HepG2 (cell line): ENCODE measurements around the gene MTA1. TPM values are rescaled to one million over a fixed set of nuclear protein-coding genes. Genes with fewer than 3 reads are reported as not detected.
A peak's percentile ranks its signal among the peaks of the same experiment; 100 is the strongest.

Source experiments
- ATAC-seq: fragments of 200-7000 bp; cut with Tn5 transposase; 3 replicates; pipeline ENCODE4 v1.9.1; 2020; ENCODE audit warnings: mild to moderate bottlenecking, moderate library complexity
- BruUV-seq: library from RNA; stranded (reverse); fragments of 400-500 nt; replicated peaks from 2 replicates; lab custom pipeline; 2021; lab: Mats Ljungman, UMichigan
- CTCF ChIA-PET: fragments of 300-600 bp; formaldehyde crosslinking; extraction: SDS; loops from one replicate; lab custom pipeline; 2021; ENCODE audit warnings: low total read pairs, inconsistent platforms, low intra/inter-chr PET ratio; lab: Yijun Ruan, JAX
- POLR2A ChIA-PET: fragments of 350-600 bp; sonication (Branson Sonifier 250); formaldehyde crosslinking; loops from one replicate; lab custom pipeline; 2020; ENCODE audit warnings: antibody characterized with exemption, inconsistent platforms; lab: Yijun Ruan, JAX
- DNase-seq: peaks from one replicate; pipeline ENCODE4 v3.0.0-alpha.2; 2015; ENCODE audit warnings: low spot score
- FAIRE-seq: peaks from 3 replicates; lab custom pipeline; 2011; peaks lifted over from hg19 to GRCh38; lab: Jason Lieb, UNC
- H2AFZ ChIP-seq: one replicate; pipeline ENCODE4 v1.6.1; 2011; ENCODE audit warnings: low read length, inconsistent platforms
- H3K27ac ChIP-seq: fragments of 300-600 bp; 3 replicates; pipeline ENCODE4 v1.8.0; 2011; ENCODE audit warnings: mixed run types, mild to moderate bottlenecking, mixed read lengths, low read length, inconsistent platforms; ENCODE audit not compliant: insufficient read depth; ENCODE audit errors: extremely low read length
- H3K27me3 ChIP-seq, 2 experiments: fragments of 200-600 bp in 1 of 2; 2 replicates in 1 of 2; 3 replicates in 1 of 2; pipeline versions ENCODE4 v1.6.0 to v1.8.0; 2011; ENCODE audit warnings: low read length in 2 of 2, mild to moderate bottlenecking in 2 of 2, moderate library complexity in 2 of 2, inconsistent platforms in 1 of 2; ENCODE audit not compliant: insufficient read depth in 2 of 2, control insufficient read depth in 1 of 2
- H3K36me3 ChIP-seq, 2 experiments: fragments of 200-600 bp in 1 of 2; replicated peaks in 1 of 2; 2 replicates in 1 of 2; 3 replicates in 1 of 2; pipeline versions ENCODE4 v1.5.1 to v1.8.0; 2011; ENCODE audit warnings: low read length in 2 of 2, inconsistent platforms in 1 of 2; ENCODE audit not compliant: insufficient read depth in 2 of 2, control insufficient read depth in 1 of 2
- H3K4me1 ChIP-seq: 2 replicates; pipeline ENCODE4 v1.5.1; 2012; ENCODE audit warnings: low read length, inconsistent platforms; ENCODE audit not compliant: insufficient read depth
- H3K4me2 ChIP-seq: 2 replicates; pipeline ENCODE4 v1.6.0; 2011; ENCODE audit warnings: low read depth, low read length, inconsistent platforms
- H3K4me3 ChIP-seq, 3 experiments: fragments of 200-600 bp in 1 of 3; sonication (generic), shearing (Covaris generic) in 1 of 3; replicated peaks in 1 of 3; 2 replicates each; pipeline ENCODE4 v1.5.1; 2011 to 2016; ENCODE audit warnings: low read length in 3 of 3, inconsistent platforms in 2 of 3, low read depth in 2 of 3, mild to moderate bottlenecking in 2 of 3, control low read depth in 1 of 3, mixed read lengths in 1 of 3; ENCODE audit not compliant: insufficient read depth in 1 of 3
- H3K79me2 ChIP-seq: one replicate; pipeline ENCODE4 v1.6.1; 2011; ENCODE audit warnings: low read length, inconsistent platforms; ENCODE audit not compliant: insufficient read depth
- H3K9ac ChIP-seq: 2 replicates; pipeline ENCODE4 v1.6.0; 2011; ENCODE audit warnings: mild to moderate bottlenecking, low read depth, low read length, inconsistent platforms; ENCODE audit not compliant: insufficient read depth
- H3K9me3 ChIP-seq: 2 replicates; pipeline ENCODE4 v1.5.1; 2012; ENCODE audit warnings: mild to moderate bottlenecking, low read length
- H4K20me1 ChIP-seq: 2 replicates; pipeline ENCODE4 v1.6.0; 2011; ENCODE audit warnings: inconsistent platforms, mild to moderate bottlenecking, low read length, moderate library complexity; ENCODE audit not compliant: insufficient read depth
- AGO2 ChIP-seq: fragments of 200-400 bp; formaldehyde crosslinking; optimal IDR thresholded peaks from 2 replicates; pipeline ENCODE3; 2017; ENCODE audit warnings: mild to moderate bottlenecking, low read depth, low read length, moderate library complexity
- MXD4 ChIP-seq: IDR thresholded peaks from 2 replicates; pipeline ENCODE4 v1.6.1; 2016; ENCODE audit warnings: mild to moderate bottlenecking, missing biosample characterization, missing genetic modification reagents
- NAIF1 ChIP-seq: sonication (generic); formaldehyde crosslinking; IDR thresholded peaks from 2 replicates; pipeline ENCODE4 v1.5.0; 2020; ENCODE audit warnings: mild to moderate bottlenecking, missing genetic modification reagents, borderline replicate concordance
- NFATC3 ChIP-seq: sonication (generic); formaldehyde crosslinking; IDR thresholded peaks from 2 replicates; pipeline ENCODE4 v1.5.1; 2020; ENCODE audit warnings: mild to moderate bottlenecking, missing genetic modification reagents
- ZMYM3 ChIP-seq: sonication (generic); formaldehyde crosslinking; IDR thresholded peaks from 2 replicates; pipeline ENCODE4 v1.5.1; 2020; ENCODE audit warnings: mild to moderate bottlenecking, missing genetic modification reagents
- ZNF780A ChIP-seq: sonication (generic); formaldehyde crosslinking; IDR thresholded peaks from 2 replicates; pipeline ENCODE4 v1.8.0; 2022; ENCODE audit warnings: mild to moderate bottlenecking, missing genetic modification reagents, moderate library complexity
- WGBS: methylation state at CpG from one replicate; pipeline ENCODE4 v1.1.6; 2017; ENCODE audit warnings: low lambda C conversion rate; 5-methylcytosine and 5-hydroxymethylcytosine counted together
- in situ Hi-C: cut with HindIII; loops from 2 replicates; pipeline ENCODE4 v1.10.0; 2017; ENCODE audit warnings: low pct_unique_long_range_greater_than_20kb; ENCODE audit not compliant: extremely low pct_ligation_motif_present
- intact Hi-C: fragments of 100-400 bp; cut with micrococcal nuclease; formaldehyde crosslinking; loops from one replicate; pipeline ENCODE4 v1.10.0; 2022; ENCODE audit not compliant: unreplicated experiment
- polyA plus RNA-seq, 8 experiments: library from polyadenylated mRNA; depleted of rRNA in 3 of 8; stranded (reverse) in 7 of 8; unstranded in 1 of 8; fragments of >200 nt; fragmentation: Illumina TruSeq in 4 of 8; extraction: Trizol in 4 of 8; gene quantifications; 2 replicates each; pipeline versions ENCODE4 v1.2.1 to v1.2.3, GENCODE V29; 2011 to 2016; ENCODE audit warnings: low read depth in 4 of 8, missing spikeins in 1 of 8, mixed read lengths in 1 of 8; ENCODE audit not compliant: insufficient read depth in 1 of 8
- total RNA-seq, 5 experiments: library from RNA; depleted of rRNA; stranded (reverse); fragments of >200 nt; fragmentation: Illumina TruSeq; extraction: Trizol; gene quantifications; 2 replicates each; pipeline ENCODE4 v1.2.3, GENCODE V29; 2016; ENCODE audit warnings: low read depth in 1 of 5
- TF ChIP-seq, protein P1 (sequence below): sonication (generic); formaldehyde crosslinking; IDR thresholded peaks from 2 replicates; pipeline ENCODE4 v1.5.0; 2020; ENCODE audit warnings: mild to moderate bottlenecking, missing genetic modification reagents
- TF ChIP-seq, protein P2 (sequence below): sonication (generic); formaldehyde crosslinking; IDR thresholded peaks from 2 replicates; pipeline ENCODE4 v1.4.0; 2020; ENCODE audit warnings: mild to moderate bottlenecking, low read depth, missing genetic modification reagents

MTA1 gene
- total and polyA plus RNA-seq, 2 of the 13 experiments (the other 11 are each of a cell fraction or from before 2014, with no cell fraction given): 35.2 to 85.8 TPM

DNA sequence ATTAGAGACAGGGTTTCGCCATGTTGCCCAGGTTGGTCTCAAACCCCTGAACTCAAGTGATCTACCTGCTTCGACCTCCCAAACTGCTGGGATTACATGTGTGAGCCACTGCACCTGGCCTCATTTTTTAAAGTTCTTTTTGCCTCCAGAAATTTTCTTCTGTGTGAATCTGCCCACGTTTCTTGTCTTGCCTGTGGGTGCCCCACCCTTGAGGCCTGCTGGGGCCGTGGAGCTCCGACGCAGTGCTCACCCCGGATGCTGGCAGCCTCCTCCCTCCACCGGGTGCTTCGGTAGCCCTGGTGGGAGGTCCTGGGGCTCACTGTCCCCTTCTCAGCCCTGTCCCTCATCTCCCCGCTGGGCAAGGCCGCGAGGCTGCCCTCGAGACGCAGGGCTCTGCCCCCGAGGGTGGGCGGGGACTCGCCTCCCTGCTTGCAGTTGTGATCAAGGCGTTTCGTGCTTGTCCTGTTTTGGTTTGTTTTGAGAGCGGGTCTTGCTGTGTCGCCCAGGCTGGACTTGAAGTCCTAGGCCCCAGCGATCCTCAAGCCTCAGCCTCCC, 35.5 kb downstream of the MTA1 start:
- H3K79me2 ChIP-seq: no peaks in the 10 kb centered on the region
- H3K4me3 ChIP-seq: no peak overlapping the region
- peaks cover 18 to 44% of the 10 kb centered on the region in 2 experiments; a peak in 4 of 5 replicates for H3K36me3 ChIP-seq
- no peaks in the 10 kb centered on the region for H3K9me3 ChIP-seq
- H3K27ac ChIP-seq: no peak overlapping the region
- TF ChIP-seq NFATC3 (CRISPR knock-in tag): no peak
- TF ChIP-seq AGO2: peak; percentile 42
- TF ChIP-seq, all 625 proteins: peak for 1
- Histone ChIP-seq H3K27me3 (no peaks in the 10 kb centered on the region), H4K20me1 (no peaks in the 10 kb centered on the region), H2AFZ (no peak overlapping the region), H3K4me2 (no peak overlapping the region), H3K4me1 (no peaks in the 10 kb centered on the region), H3K9ac (no peak overlapping the region)
- no peak for ATAC-seq
- WGBS: 95% methylated on average over 20 of the region's 22 CpGs
- DNase-seq: no peak
- intact Hi-C loops: no loop called here
- no TSS peak for BruUV-seq
- POLR2A ChIA-PET: interaction anchor here (0.6 kb wide), 1 partner anchor 37 kb away, joined by 3 read pairs; no protein-coding TSS in a partner anchor
- in situ Hi-C loops: no loop called here
- no peak for FAIRE-seq
- CTCF ChIA-PET: no interaction called here

DNA sequence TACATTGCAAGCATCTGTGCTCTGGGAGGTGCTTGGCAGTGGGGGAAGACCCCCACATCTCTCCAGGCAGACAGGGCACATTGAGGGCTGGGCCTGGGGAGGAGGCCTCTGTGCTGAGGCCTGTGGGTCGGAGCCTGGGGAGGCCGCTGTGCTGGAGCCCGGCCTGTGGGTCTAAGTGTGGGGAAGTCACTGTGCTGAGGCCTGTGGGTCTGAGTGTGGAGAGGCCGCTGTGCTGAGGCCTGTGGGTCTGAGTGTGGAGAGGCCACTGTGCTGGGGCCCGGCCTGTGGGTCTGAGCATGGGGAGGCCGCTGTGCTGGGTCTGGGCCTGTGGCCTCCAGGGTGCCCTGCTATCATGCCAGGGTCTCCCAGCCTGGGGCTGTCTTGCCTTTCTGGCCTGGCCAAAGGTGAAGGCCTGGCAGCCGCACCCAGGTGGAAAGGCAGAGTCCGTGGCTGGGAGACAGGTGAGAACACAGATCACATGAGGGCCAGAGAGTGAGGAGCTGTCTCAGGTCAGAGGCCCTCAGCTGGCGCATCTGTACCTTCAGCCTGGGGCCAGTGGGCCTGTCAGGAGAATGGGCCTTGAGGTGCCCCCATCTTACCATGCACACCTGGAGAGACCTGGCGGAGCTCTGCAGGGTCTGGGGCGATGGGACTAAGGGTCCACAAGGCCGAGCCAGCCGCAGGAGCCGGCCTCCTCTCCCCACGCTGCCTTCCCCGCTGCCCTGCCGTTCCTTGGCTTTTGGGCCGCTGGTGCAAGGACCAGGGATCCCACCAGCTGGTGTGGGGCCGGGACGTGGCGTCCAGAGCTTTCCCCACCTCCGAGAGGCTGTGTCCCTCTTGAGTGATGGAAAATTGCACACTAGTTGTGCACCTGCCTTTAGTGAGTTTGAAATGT, 36.4 kb downstream of the MTA1 start:
- no TSS peak for BruUV-seq
- TF ChIP-seq, protein P1, sequence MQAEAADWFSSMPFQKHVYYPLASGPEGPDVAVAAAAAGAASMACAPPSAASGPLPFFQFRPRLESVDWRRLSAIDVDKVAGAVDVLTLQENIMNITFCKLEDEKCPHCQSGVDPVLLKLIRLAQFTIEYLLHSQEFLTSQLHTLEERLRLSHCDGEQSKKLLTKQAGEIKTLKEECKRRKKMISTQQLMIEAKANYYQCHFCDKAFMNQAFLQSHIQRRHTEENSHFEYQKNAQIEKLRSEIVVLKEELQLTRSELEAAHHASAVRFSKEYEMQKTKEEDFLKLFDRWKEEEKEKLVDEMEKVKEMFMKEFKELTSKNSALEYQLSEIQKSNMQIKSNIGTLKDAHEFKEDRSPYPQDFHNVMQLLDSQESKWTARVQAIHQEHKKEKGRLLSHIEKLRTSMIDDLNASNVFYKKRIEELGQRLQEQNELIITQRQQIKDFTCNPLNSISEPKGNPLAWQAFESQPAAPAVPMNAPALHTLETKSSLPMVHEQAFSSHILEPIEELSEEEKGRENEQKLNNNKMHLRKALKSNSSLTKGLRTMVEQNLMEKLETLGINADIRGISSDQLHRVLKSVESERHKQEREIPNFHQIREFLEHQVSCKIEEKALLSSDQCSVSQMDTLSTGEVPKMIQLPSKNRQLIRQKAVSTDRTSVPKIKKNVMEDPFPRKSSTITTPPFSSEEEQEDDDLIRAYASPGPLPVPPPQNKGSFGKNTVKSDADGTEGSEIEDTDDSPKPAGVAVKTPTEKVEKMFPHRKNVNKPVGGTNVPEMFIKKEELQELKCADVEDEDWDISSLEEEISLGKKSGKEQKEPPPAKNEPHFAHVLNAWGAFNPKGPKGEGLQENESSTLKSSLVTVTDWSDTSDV (CRISPR knock-in tag): no peak
- TF ChIP-seq MXD4 (no peak), NAIF1 (CRISPR knock-in tag) (no peak), ZNF780A (no peak), AGO2 (peak; percentile 59), ZMYM3 (CRISPR knock-in tag) (no peak)
- TF ChIP-seq, protein P2, sequence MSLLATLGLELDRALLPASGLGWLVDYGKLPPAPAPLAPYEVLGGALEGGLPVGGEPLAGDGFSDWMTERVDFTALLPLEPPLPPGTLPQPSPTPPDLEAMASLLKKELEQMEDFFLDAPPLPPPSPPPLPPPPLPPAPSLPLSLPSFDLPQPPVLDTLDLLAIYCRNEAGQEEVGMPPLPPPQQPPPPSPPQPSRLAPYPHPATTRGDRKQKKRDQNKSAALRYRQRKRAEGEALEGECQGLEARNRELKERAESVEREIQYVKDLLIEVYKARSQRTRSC (CRISPR knock-in tag): no peak
- intact Hi-C loops: no loop called here
- ChIA-PET POLR2A (no interaction called here), CTCF (no interaction called here)
- FAIRE-seq (no peak), ATAC-seq (no peak; the same call in 2 of the 3 replicates), DNase-seq (no peak)
- in situ Hi-C loops: no loop called here
- Histone ChIP-seq H3K27me3 (no peaks in the 10 kb centered on the region), H3K9me3 (no peaks in the 10 kb centered on the region), H3K27ac (no peak overlapping the region), H3K4me1 (no peaks in the 10 kb centered on the region), H3K36me3 (peaks cover 16 to 44% of the 10 kb centered on the region in 2 experiments; a peak in 4 of 5 replicates), H4K20me1 (no peaks in the 10 kb centered on the region), H3K4me3 (no peak overlapping the region), H2AFZ (no peak overlapping the region), H3K4me2 (no peak overlapping the region), H3K9ac (no peak overlapping the region), H3K79me2 (no peaks in the 10 kb centered on the region)
- WGBS: 96% methylated on average over 9 of the region's 22 CpGs
